HG03139 (cell line): ENCODE results near the gene BSX.

ENCODE experiments used
- ATAC-seq: cut with Tn5 transposase; IDR thresholded peaks from one replicate; pipeline ENCODE4 v1.9.1; 2021; ENCODE audit not compliant: unreplicated experiment

BSX gene

DNA sequence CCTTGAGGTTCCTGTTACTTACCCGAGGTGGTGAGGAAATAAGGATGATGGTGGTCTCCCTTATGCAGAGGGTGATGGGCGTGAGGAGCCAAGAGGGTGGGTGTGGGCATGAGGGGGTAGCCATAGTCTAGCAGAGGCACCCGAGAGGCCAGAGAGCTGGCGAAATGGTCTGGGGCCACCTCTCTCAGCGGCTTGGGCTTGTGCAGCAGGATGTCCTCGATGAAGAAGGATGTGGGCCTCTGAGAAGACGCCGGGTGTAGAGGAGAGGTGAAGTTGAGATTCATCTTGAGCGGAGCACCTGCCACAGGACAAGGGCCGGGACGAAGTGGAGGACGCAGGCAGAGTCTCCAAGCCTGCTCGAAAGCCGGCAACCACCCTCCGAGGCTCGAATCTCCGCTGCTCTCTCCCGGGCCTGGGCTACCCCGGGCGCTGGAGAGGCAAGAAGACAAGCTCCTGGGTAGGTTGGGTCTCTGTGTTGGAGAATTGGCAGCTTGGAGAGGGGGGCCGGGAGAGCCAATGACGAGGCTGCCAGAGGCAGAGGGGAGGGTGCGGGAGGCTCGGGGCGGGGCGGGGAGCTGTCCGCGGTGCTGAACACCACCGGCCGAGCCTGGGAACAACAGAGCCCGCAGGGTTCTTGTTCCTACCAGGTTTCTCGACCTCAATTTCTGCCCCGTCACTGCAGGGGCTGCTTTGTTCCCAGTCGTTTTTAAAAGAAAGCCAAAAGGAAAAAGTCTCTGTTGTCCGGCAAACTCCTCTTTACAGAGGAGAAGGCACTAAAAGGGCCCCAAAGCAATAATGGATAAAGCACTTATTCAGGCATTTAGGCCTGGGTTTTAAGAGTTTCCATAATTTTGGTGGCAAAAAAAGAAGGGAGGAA is at the start of gene BSX:
Gene BSX (minus strand): TSS at position 447 of the 877 bp plus-strand sequence. CDS start 163 bp downstream, at position 284.
- peak; percentile 71 for ATAC-seq

DNA sequence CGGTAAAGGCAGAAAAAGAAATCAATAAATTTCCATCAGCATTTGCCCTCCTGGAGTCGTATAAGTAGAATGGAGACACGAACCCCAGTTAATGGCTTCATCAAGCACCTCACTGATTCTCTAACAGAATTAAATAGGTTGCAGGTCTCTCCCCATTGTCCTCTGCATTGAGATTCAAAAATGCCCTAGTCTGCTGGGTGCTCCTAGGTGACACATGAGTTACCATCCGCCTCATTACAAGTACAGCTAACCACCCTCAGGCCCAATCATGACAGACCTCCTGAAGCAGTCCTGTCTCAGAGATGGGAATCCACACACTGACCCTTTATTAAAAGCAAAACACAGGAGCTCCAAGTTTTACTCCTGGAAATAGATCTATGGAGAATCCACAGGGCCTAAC is 48.9 kb upstream of the BSX start:
- ATAC-seq: no peak

DNA sequence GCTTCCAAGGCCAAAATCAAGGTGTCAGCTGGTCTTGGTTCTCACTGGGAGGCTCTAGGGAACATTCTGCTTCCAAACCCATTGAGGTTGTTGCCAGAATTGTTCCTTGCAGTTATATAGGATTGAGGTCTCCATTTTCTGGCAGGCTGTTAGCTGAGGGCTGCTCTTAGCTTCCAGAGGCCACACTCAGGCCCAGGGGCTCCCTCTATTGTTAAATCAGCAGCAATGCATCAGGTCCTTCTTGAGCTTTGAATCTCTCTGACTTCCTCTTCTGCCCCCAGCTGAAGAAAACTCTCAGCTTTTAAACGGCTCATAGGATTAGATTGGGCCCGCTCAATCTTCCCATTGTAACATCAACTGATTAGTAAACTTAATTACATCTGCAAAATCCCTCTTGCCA is 39.3 kb upstream of the BSX start:
- peak; percentile 70 for ATAC-seq

DNA sequence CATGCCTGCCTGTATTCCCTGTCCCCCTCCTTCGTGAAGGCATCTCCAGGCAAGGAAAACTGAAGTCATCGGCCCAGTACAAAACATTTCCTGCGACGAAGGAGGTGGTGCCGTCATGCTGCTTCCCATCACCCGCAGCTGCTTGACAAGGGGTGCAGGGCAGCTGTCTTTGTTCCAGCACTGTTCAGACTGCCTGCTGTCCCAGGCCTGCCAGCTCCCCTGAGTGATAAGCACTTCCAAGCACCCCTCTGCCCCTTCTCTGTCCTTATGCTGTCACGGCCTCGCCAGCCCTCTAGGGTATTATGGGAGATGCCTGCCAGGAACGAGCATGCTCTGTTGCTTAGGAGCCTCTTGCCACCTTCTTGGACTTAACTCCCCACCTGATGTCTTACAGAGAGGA is 37.1 kb upstream of the BSX start:
- ATAC-seq: no peak

DNA sequence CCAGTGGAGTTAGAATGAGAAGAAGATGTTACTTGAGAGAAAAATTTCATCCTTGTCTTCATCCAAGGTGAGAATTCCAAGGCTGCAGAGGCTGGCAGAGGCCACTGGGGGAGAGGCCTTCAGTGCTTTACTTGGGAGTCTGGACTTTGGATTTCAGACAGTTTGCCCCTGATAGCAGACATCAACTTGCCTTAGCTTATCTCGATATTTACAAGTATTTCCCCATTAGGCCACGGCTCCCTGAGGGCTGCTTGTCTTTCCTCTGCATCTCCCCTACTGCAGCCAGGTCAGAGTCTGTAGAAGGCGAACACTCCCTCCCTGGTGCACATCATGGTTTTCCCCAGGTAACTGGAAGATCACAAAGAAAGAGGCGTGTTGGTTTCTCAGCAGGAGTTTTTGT is 29.9 kb upstream of the BSX start:
- no peak for ATAC-seq

DNA sequence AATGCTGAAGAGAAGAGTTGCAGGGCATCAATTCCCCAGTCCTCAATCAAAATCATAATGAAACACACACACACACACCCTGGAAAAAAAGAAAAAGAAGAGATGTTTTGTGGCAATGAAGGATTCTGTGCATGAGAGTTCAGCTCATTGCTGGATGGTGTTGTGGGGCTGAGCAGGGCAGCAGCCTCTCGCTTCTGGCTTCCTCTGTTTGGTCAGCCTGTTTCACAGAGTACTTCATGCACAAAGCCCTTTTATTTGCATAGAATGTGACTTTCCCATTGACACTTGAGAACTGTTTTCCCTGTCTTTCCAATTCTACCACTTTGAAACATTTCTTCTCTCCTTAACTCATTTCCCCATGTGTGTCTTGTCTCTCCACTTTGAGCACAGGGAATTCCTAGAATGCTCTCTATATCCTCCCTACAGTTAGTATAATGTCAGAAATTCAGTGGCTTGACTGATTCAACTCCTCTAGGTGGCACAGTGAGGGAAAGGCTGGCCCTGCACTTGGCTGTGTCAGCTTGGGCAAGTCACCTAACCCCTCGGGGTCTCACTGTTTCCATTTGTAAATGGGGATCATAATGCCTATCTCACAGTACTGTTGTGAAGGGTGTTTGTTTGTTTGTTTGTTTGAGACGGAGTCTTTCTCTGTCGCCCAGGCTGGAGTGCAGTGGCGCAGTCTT is 25.4 kb upstream of the BSX start:
- ATAC-seq: no peak

DNA sequence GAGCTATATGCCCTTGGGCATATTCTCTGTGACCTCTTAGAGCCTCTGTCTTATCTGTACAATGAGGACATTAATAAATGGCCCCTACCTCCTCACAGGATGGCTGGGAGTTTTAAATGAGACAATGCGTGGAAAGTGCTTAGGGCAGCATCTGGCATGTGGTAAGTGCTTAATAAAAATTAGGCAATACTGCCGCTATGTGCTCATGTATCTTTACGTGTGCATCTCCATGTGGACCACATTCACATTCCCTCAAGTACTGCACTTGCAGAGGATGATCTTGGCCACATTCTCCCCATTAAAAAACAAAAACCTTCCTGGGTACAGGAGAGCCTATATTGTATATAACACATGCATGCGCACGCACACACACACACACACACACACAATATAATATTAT is 19.1 kb upstream of the BSX start:
- ATAC-seq: no peak

DNA sequence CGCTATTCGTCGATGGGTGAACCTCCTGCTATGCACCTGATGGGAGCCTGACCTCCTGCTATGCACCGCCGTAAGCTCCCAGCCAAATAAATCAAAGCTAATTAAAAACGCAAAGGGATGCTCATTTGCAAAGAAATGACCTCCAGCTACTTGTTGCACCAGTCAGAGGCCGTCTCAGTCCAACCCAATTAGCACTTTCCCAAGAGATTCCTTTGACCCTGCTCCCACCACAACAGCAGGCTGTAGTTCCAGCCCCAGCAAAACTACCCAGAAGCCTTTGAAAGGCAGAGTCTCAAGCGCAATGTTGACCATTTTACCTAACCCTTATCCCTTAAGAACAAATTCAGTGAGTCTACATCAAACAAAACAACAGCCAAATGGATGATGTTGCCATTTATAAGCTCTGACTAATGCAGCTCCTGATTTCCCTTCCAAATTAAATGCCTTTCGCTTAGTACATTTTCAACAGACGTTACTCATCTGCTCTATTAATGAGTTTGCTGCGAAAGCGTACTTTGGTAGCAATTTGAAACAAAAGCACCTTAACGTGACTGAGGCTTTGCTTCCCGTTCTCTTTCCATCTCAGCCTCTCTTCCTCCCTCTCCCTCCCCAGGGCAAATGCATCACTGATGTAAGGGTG is 17.2 kb upstream of the BSX start:
- ATAC-seq: no peak

DNA sequence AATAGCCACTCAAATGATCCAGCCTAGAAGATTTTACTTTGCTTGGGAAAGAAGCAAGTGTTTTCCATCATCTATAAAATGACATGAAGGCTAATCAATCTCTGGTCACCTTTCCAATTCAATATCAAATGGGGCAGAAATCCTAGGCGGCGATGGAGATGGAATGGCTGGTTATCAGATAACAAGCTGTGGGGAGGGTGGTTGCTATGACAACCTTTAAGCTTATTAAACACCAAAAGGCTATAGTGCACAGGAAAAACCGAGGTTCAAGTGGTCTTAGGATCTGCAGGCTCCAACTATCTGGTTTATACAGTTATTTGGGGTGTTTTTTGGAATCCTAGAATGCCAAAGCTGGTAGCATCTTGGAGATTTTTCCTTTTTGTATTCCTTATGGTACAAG is 13.9 kb upstream of the BSX start:
- ATAC-seq: no peak

DNA sequence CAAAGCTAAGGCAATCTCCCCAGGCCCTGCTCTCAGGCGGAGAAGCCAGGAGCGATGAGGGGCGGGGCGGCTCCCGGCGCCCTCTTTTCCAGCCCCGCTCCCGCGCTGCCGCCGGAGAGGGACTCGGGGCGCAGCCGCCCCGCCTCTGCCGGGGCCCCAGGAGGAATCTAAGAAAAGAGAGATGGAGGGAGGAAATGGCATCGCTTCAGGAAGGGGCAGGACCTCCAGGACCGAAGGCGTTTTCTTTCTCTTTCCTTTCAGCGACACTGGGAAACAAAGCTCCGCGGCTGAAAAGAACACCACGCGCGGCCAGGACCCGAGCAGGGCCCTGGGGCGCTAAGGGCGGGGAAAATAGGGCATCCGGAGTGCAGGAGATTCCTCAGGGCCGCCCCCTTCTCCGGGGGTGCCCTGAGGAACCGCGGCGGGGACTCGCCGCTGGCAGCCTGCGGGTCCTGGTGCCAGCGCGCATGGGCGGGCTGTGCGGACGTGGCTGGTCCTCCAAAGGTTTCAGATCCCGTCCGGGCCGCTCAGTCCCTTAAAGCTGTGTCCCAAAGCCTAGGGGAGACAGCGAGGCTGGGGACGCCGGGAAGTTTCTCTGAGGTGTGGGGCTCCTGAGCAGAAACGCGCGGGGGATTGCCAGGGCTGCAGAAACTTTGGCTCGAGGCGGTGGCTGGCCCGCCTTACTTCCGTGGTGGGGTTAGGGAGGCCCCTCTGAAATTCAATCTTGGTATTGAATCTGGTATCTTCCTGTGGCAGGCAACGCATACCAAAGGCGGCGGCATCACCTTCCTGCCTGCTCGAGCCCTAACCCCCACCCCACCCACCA is 2.8 kb upstream of the BSX start:
- no peak for ATAC-seq

DNA sequence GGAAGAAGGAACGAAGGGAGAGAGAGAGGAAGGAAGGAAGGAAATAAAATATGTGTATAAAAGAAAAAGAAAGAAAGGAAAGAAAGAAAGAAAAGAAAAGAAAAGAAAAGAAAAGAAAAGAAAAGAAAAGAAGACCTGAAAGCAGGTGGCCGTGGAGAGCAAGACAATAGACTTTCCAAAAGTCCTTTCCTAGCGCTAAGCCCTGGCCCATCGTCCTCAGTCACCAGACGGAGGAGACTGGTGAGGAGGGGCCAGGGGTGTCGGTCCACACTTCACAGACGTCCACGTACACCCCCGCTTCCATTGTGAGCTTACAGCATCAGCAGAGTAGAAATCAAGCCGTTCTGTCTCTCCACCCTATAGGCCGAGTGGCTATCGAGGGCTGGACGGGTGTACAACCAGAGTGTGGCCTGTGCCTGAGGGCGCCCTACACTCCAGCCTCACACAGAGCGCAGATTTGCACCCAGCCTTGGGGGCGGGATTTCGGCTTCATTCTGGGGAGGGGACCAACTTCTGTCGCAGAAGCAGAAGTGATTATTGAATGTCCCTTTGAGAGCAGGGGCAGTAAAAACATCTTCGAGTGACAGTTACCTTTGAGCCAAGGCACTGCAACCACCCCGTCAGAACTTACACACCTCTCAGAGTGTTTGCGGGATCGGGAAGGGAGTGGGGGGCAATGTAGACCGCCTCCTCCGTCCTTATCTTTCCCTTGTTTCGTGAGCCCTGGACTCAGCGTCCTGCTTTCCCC is 2.0 kb upstream of the BSX start:
- ATAC-seq: no peak

DNA sequence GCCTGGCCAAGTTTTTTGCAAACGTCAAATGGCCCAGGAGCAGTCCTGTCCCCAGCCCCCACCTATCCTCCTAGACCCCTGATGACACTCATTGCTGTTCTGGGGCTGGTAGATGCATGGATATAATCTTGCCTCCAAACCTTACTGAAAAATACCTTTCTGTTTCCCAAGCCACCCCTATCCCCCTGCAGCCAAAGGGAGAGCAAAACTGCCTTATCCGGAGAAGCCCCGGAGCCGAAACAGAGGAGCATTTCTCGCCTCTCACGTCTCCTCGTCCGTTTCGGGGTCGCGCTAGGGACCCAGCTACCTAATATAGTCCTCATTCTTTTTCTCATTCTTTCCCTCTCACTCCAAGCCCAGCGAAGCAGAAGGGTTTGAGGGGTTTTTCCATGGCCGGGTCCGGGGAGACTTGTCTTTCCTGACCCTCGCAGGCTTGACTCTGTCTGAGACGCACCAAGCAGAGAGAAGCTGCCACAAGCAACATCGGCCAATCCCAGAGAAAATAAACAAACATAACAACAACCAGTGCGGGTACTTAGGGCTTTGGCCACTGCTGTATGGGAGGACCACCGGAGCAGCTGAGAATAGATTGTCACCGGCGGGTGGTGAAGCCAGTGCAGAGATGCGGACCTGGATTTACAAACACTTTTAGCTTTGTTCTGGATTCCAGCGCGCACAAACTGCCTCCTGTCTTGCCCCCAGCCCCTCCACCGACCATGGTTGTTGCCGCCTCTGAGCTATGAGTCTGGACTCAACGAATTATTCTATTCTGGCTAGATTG is 1.6 kb downstream of the BSX start:
- ATAC-seq: no peak

DNA sequence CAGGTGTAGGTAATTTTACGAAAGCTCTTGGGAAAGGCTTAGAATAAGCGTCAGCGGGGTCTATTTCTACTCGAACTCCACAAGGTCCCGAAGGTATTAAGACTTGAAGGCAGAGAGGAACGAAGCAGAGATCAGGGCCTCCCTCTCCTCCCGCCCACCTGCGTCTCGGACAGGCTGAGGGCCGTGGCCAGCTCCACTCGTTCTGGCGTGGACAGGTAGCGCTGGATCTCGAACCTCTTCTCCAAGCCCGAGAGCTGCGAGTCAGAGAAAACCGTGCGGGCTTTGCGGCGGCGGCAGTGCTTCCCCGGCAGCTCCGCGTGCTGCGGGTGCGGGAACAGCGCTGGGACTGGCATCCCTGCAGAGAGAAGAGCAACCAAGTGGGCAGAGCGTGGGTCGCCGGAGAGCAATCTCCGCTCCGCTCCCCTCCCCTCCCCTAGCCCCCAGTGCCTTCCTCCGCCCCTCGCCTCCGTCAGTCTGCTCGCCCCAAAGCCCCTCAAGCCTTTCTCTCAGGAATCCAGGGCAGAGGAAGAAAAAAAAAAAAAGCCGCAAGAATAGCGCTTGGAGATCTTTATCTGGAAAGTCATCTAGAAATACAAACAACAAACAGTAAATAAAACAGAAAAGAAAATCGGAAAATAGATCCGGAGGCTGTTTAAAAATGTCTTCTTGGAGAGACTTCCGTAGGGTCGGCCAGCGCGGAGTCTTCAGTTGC is 2.4 kb downstream of the BSX start:
- ATAC-seq: no peak

DNA sequence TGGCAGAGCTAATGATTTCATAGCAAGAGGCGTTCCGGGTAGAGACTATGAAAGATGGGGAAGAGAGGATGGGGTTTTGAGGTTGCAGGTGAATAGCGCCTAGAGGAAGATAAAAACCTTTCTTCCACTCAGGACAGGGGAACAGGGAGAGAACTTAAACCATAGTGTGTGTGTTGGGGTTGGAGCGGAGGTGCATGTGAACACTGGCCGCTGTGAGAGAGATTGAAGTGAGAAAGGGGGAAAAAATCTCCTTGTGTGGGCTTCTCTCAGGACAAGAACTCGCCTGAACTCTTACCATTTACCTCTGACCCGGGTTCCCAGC is 3.4 kb downstream of the BSX start:
- no peak for ATAC-seq

DNA sequence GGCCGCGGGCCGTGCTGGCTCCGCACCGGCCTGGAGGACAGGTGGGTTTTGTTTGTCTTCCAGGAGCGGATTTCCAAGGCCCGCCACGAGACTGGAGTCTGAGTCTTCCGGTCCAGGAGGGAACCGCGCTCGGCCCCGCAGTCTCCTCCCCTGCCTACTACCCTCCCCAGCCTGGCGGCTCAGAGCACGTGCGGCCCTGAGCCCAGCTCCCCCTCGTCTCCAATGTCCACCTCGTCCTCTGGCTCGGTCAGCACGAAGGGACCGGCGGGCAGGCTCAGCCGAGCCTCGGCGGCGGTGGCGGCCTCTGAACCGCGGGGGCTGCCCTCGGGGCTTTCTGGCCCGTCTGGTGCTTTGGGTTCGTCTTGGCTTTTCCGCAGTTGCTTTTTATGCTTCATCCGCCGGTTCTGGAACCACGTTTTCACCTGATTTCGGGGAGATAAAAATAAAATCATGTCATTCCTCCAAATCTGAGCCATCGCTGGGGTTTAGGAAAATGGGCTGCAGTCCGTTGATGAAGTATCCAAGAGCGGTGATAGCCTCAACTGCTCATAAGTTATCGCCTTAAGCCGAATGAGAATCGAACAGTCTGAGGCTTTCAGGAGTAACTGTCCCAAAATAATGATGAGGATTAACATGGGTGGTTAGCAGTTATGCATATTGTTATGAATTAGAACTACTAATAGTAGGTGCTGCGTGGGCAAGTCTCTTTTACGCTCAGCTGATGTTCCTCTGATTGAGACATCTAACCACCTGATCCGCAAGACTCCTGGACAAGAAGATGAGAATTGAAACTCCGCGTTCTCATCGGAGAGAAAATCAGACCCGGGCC is 4.0 kb downstream of the BSX start:
- ATAC-seq: no peak

DNA sequence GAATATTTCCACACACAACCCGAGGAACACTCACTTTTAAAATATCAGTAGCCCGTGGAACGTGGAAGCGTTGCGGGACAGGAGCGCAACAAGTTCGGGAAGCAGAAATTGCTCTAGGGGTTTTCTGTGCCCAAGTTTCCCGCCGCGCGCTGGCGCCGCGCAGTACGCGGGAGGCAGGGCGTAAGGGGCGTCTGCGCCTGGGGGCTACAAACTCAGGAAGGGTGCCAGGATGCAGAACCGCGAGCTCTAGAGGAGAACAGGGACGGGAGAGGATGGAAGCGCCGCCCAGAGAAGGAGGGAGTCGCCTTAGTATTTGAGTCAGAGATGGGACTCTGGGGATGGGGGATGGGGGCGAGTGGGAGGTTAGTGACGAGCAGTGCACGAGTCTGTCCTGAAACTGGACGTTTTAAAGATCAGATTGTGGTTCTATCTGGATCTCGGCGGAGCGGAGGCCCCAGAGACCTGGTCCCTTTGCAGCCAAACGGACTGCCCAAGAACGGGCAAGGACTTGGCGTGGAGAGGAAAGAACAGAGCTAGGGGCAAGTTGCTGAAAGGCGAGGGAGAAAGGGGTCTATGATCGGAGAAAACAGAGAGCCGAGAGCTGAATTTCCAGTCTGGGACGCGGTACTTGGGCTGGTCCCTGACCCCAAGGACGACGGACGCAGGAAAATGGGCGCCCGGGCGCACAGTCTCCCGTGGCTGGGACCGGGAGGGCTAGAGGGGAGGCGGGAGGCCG is 4.7 kb downstream of the BSX start:
- no peak for ATAC-seq

DNA sequence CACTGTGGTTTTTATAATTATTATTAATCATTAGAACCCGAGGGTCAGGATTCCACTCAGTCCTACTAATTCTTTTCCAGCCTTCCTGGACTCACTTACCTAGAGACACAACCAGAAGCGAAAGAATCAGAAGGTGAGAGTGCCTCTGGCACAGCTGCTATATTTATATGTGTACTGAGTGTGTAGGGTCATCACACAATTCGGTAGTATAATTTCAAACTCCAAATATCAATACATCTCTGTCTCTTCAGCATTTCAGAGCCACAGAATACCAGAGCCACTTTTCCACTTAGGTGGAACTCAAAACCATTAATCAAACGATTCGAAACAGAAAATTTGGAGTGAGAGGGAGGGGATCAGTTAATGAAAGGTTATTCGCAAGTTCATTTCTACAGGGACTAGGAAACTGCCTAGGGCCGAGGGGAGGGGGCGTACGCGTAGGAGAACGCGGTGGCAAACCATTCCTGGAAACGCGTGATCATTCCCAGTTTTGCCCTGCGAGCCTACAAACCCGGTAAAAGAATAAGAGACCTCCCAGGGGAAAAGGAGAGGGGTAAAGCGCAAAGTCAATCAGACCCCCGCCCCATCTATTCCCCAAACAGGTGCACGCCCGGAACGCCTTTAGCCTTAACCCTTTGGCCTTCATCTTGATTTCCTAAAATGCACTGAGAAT is 5.4 kb downstream of the BSX start:
- no peak for ATAC-seq
